T-cell (primary cell): Measurements from ENCODE around the gene STARD9. TPM values are rescaled to one million over a fixed set of nuclear protein-coding genes. Genes with fewer than 3 reads are reported as not detected.
"Not testable (repeated sequence)": the region's sequence is repeated elsewhere in the genome, so short reads cannot be mapped to it uniquely, and the experiment has no call there.

Experiments
- ATAC-seq, 4 experiments: fragments of 200-7000 bp in 3 of 4; fragments of 150-1000 bp in 1 of 4; cut with Tn5 transposase; replicated peaks in 1 of 4; 1 replicate in 3 of 4; 2 replicates in 1 of 4; pipeline ENCODE4 v1.10.0; 2021; ENCODE audit warnings: moderate library complexity in 3 of 4, mild to moderate bottlenecking in 2 of 4, moderate number of reproducible peaks in 1 of 4
- CTCF ChIA-PET, 2 donors: fragments of 300-600 bp; sonication (Branson Sonifier 250); formaldehyde crosslinking; loops; one replicate each; lab custom pipeline; 2022; ENCODE audit warnings: antibody characterized with exemption in 2 of 2; lab: Charles Lee
- POLR2A ChIA-PET, 2 donors: fragments of 300-600 bp; sonication (Branson Sonifier 250); formaldehyde crosslinking; loops; one replicate each; lab custom pipeline; 2022; ENCODE audit warnings: antibody characterized with exemption in 2 of 2; lab: Charles Lee
- DNase-seq, 35 experiments: peaks; one replicate each; pipeline versions ENCODE4 v3.0.0 to v3.0.0-alpha.2; 2013 to 2023
- H3K27ac ChIP-seq: one replicate; pipeline ENCODE4 v1.5.1; 2013; ENCODE audit warnings: low read length
- H3K27me3 ChIP-seq, 2 experiments: replicated peaks in 1 of 2; 1 replicate in 1 of 2; 2 replicates in 1 of 2; pipeline versions ENCODE4 v1.6.1 to v1.7.0; 2013; ENCODE audit warnings: low read length in 1 of 2, mixed read lengths in 1 of 2; ENCODE audit not compliant: control insufficient read depth in 2 of 2, insufficient read depth in 2 of 2; ENCODE audit errors: extremely low read depth in 1 of 2
- H3K36me3 ChIP-seq, 2 donors: 1 replicate in 1 of 2; 2 replicates in 1 of 2; pipeline versions ENCODE4 v1.6.1 to v1.7.0; 2013; ENCODE audit warnings: low read length in 1 of 2; ENCODE audit not compliant: control insufficient read depth in 2 of 2, insufficient read depth in 1 of 2; ENCODE audit errors: extremely low read depth in 1 of 2
- H3K4me1 ChIP-seq, 2 experiments: 1 replicate in 1 of 2; 2 replicates in 1 of 2; pipeline versions ENCODE4 v1.6.1 to v1.7.0; 2013; ENCODE audit warnings: low read length in 2 of 2, mixed read lengths in 1 of 2; ENCODE audit not compliant: insufficient read depth in 2 of 2, control insufficient read depth in 1 of 2; ENCODE audit errors: extremely low read depth in 1 of 2
- H3K4me3 ChIP-seq, 2 donors: 1 replicate in 1 of 2; 2 replicates in 1 of 2; pipeline versions ENCODE4 v1.5.1 to v1.7.0; 2013; ENCODE audit warnings: mild to moderate bottlenecking in 2 of 2, low read length in 1 of 2, moderate library complexity in 1 of 2; ENCODE audit not compliant: control insufficient read depth in 1 of 2; ENCODE audit errors: extremely low read depth in 1 of 2
- H3K9me3 ChIP-seq: 2 replicates; pipeline ENCODE4 v1.7.0; 2013
- H3K27ac Mint-ChIP-seq, 2 donors: one replicate each; pipeline ENCODE4 v1.8.0; 2020 to 2021; ENCODE audit warnings: mild to moderate bottlenecking in 2 of 2, mixed read lengths in 2 of 2
- H3K27me3 Mint-ChIP-seq, 2 donors: one replicate each; pipeline ENCODE4 v1.8.0; 2021 to 2022; ENCODE audit warnings: mixed read lengths in 2 of 2
- H3K36me3 Mint-ChIP-seq: one replicate; pipeline ENCODE4 v1.8.0; 2021; ENCODE audit warnings: mixed read lengths
- H3K4me1 Mint-ChIP-seq, 3 donors: one replicate each; pipeline ENCODE4 v1.8.0; 2020 to 2022; ENCODE audit warnings: mixed read lengths in 3 of 3, mild to moderate bottlenecking in 1 of 3
- H3K4me3 Mint-ChIP-seq, 3 donors: one replicate each; pipeline ENCODE4 v1.8.0; 2020 to 2022; ENCODE audit warnings: mild to moderate bottlenecking in 3 of 3, mixed read lengths in 3 of 3, moderate library complexity in 3 of 3
- H3K9me3 Mint-ChIP-seq, 3 donors: one replicate each; pipeline ENCODE4 v1.8.0; 2020 to 2022; ENCODE audit warnings: mixed read lengths in 3 of 3
- WGBS: methylation state at CpG from one replicate; pipeline ENCODE4 v1.1.5; 2013; ENCODE audit warnings: missing lambda C conversion rate; ENCODE audit not compliant: insufficient coverage; 5-methylcytosine and 5-hydroxymethylcytosine counted together
- total RNA-seq, 35 experiments: library from RNA in 6 of 35; stranded (reverse) in 6 of 35; fragments of 120-200 nt in 1 of 35; gene quantifications; one replicate each; pipeline versions ENCODE4 v1.2.1 to v1.2.4 and lab custom pipeline; 2013 to 2026

The STARD9 gene
- total RNA-seq, 5 donors from 2014 or later (not counting 1 experiment from before 2014, with no cell fraction given), result 6.6 to 10.6 (median 8.8) TPM

GRCh38 chr15:42548249-42549031 lies 27.0 kb upstream of the STARD9 start, which contains the start of the genes HAUS2 and LRRC57:
HAUS2 (plus strand) TSS chr15:42548838; CDS start chr15:42548873, 35 bp downstream.
LRRC57 (minus strand) TSS chr15:42548793; CDS start chr15:42548434, 359 bp downstream.
- peaks cover 43 to 63% (median 58%) of the 10 kb centered on the region in 3 donors for H3K4me1 Mint-ChIP-seq
- H3K27me3 Mint-ChIP-seq, result no peaks in the 10 kb centered on the region
- Histone ChIP-seq H3K4me3 (peak within 1 kb of the TSS; percentile 93 to 96), H3K27ac (peak within 1 kb of the TSS; percentile 80), H3K4me1 (peaks cover 5 to 24% of the 10 kb centered on the region in 2 experiments), H3K36me3 (peaks cover 0 to 22% of the 10 kb centered on the region in 2 donors), H3K27me3 (no peaks in the 10 kb centered on the region), H3K9me3 (no peaks in the 10 kb centered on the region)
- peaks cover 8% of the 10 kb centered on the region for H3K36me3 Mint-ChIP-seq
- under 1% methylated on average over 71 of the region's 71 CpGs for WGBS
- peak; percentile 66 to 92 (median 81) for DNase-seq
- H3K4me3 Mint-ChIP-seq, result peak within 1 kb of the TSS; percentile 88 to 98 (median 97)
- ChIA-PET POLR2A (interaction anchor here (0.6 to 1.3 kb wide), 6 partner anchors 10 to 1449 kb away, joined by 3 to 6 read pairs (median 4); partner anchors contain the start of genes SNAP23 (in 1 of the 2) and STARD9 (in 1 of the 2)), CTCF (interaction anchor here in 1 of 2 donors (0.6 to 0.8 kb wide), 2 partner anchors 77 to 1205 kb away, joined by 3 read pairs; no protein-coding TSS in a partner anchor)
- peak; percentile 87 to 93 (median 92) for ATAC-seq
- H3K27ac Mint-ChIP-seq, result peak within 1 kb of the TSS; percentile 93 to 95
- no peaks in the 10 kb centered on the region for H3K9me3 Mint-ChIP-seq

- H3K9me3 Mint-ChIP-seq, result no peaks in the 10 kb centered on the region
- H3K27ac Mint-ChIP-seq, result peak overlapping the region; percentile 93 to 95
- Histone ChIP-seq H3K27ac (peak overlapping the region; percentile 80), H3K9me3 (no peaks in the 10 kb centered on the region), H3K27me3 (no peaks in the 10 kb centered on the region), H3K4me3 (peak overlapping the region; percentile 93 to 96), H3K4me1 (peaks cover 5 to 24% of the 10 kb centered on the region in 2 experiments), H3K36me3 (peaks cover 0 to 19% of the 10 kb centered on the region in 2 donors)
- WGBS, result 0% methylated on average over 5 of the region's 15 CpGs
- DNase-seq (peak in 12 of 35 experiments; percentile 3 to 47 (median 8)), ATAC-seq (peak; percentile 19 to 67 (median 31))
- peak overlapping the region; percentile 88 to 98 (median 97) for H3K4me3 Mint-ChIP-seq
- ChIA-PET CTCF (interaction anchor here in 1 of 2 donors (0.6 to 0.7 kb wide), 2 partner anchors 36 to 1205 kb away, joined by 3 to 8 read pairs; no protein-coding TSS in a partner anchor), POLR2A (interaction anchor here (0.6 to 1.0 kb wide), 3 partner anchors 32 to 163 kb away, joined by 3 read pairs; partner anchors contain the start of gene SNAP23 (in 1 of the 2))
- H3K27me3 Mint-ChIP-seq, result no peaks in the 10 kb centered on the region
- peaks cover 4% of the 10 kb centered on the region for H3K36me3 Mint-ChIP-seq
- H3K4me1 Mint-ChIP-seq, result peaks cover 49 to 69% (median 65%) of the 10 kb centered on the region in 3 donors
Measured at GRCh38 chr15:42549032-42549491, 26.3 kb upstream of the STARD9 start.

GRCh38 chr15:42549741-42550392 lies 25.5 kb upstream of the STARD9 start:
- Mint-ChIP-seq H3K4me3 (peak overlapping the region; percentile 88 to 98 (median 97)), H3K36me3 (peaks cover 2% of the 10 kb centered on the region), H3K9me3 (no peaks in the 10 kb centered on the region), H3K4me1 (peaks cover 54 to 68% (median 68%) of the 10 kb centered on the region in 3 donors), H3K27ac (peak overlapping the region; percentile 11 to 68), H3K27me3 (no peaks in the 10 kb centered on the region)
- 67% methylated on average over 9 of the region's 12 CpGs for WGBS
- POLR2A ChIA-PET, result no interaction called here
- no peak for ATAC-seq
- peak overlapping the region; percentile 93 to 96 for H3K4me3 ChIP-seq
- no peaks in the 10 kb centered on the region for H3K9me3 ChIP-seq
- no peaks in the 10 kb centered on the region for H3K27me3 ChIP-seq
- CTCF ChIA-PET, result interaction anchor here (0.7 kb wide), 2 partner anchors 11 to 35 kb away, joined by 4 to 8 read pairs; no protein-coding TSS in a partner anchor
- H3K27ac ChIP-seq, result no peak overlapping the region
- H3K4me1 ChIP-seq, result peaks cover 5 to 24% of the 10 kb centered on the region in 2 experiments
- DNase-seq, result no peak
- peaks cover 0 to 13% of the 10 kb centered on the region in 2 donors for H3K36me3 ChIP-seq

- Mint-ChIP-seq H3K4me1 (peaks cover 30 to 41% (median 39%) of the 10 kb centered on the region in 3 donors), H3K27ac (no peak overlapping the region), H3K9me3 (no peaks in the 10 kb centered on the region), H3K27me3 (no peaks in the 10 kb centered on the region), H3K36me3 (peaks cover 6% of the 10 kb centered on the region), H3K4me3 (no peak overlapping the region)
- Histone ChIP-seq H3K27ac (no peak overlapping the region), H3K36me3 (peaks cover 0 to 3% of the 10 kb centered on the region in 2 donors), H3K4me1 (peaks cover 2 to 10% of the 10 kb centered on the region in 2 experiments), H3K4me3 (no peak overlapping the region), H3K9me3 (no peaks in the 10 kb centered on the region), H3K27me3 (no peaks in the 10 kb centered on the region)
- ATAC-seq (no peak), DNase-seq (no peak)
- POLR2A ChIA-PET, result no interaction called here
- no CpG with 5 or more reads among the region's 1 CpG for WGBS
- CTCF ChIA-PET, result interaction anchor here in 1 of 2 donors (0.6 kb wide), 1 partner anchor 66 kb away, joined by 4 read pairs; no protein-coding TSS in a partner anchor
Measured at GRCh38 chr15:42553554-42553953, 21.9 kb upstream of the STARD9 start.

- Mint-ChIP-seq H3K4me1 (peaks cover 14 to 21% (median 18%) of the 10 kb centered on the region in 3 donors), H3K36me3 (peaks cover 20% of the 10 kb centered on the region)
- H3K4me3 Mint-ChIP-seq, ATAC-seq, H3K4me1 ChIP-seq, POLR2A ChIA-PET, H3K27ac ChIP-seq, H3K4me3 ChIP-seq, CTCF ChIA-PET, H3K27me3 ChIP-seq, DNase-seq, H3K27me3 Mint-ChIP-seq, H3K9me3 Mint-ChIP-seq, H3K9me3 ChIP-seq, H3K27ac Mint-ChIP-seq: not testable (repeated sequence)
- WGBS, result 100% methylated on average over 4 of the region's 12 CpGs
- peaks cover 0 to 26% of the 10 kb centered on the region in 2 donors for H3K36me3 ChIP-seq
Measured at GRCh38 chr15:42556550-42557207, 18.7 kb upstream of the STARD9 start.
